Loucy (cell line): ENCODE results near the gene ITPRID2.
A peak's percentile ranks its signal among the peaks of the same experiment; 100 is the strongest.

Experiments
- H2AFZ ChIP-seq: fragments of 200-600 bp; sonication (generic); 2 replicates; pipeline ENCODE4 v1.6.0; 2016; ENCODE audit warnings: antibody characterized with exemption, mild to moderate bottlenecking, low read length, moderate library complexity
- H3F3A ChIP-seq: fragments of 200-600 bp; 2 replicates; pipeline ENCODE4 v1.6.0; 2016; ENCODE audit warnings: antibody characterized with exemption, low read depth, mild to moderate bottlenecking
- H3K27me3 ChIP-seq: fragments of 200-600 bp; sonication (generic); 2 replicates; pipeline ENCODE4 v1.6.1; 2014; ENCODE audit warnings: low read length, mild to moderate bottlenecking; ENCODE audit not compliant: insufficient read depth, poor library complexity, severe bottlenecking
- H3K36me3 ChIP-seq: fragments of 200-600 bp; sonication (generic); 2 replicates; pipeline ENCODE4 v1.6.1; 2016; ENCODE audit warnings: low read length; ENCODE audit not compliant: insufficient read depth
- H3K4me1 ChIP-seq: fragments of 200-600 bp; sonication (generic); 2 replicates; pipeline ENCODE4 v1.5.1; 2014; ENCODE audit warnings: low read length, mild to moderate bottlenecking; ENCODE audit not compliant: insufficient read depth, poor library complexity, severe bottlenecking
- H3K4me2 ChIP-seq: fragments of 200-600 bp; sonication (generic); 2 replicates; pipeline ENCODE4 v1.6.0; 2014; ENCODE audit warnings: antibody characterized with exemption, low read length, low read depth, mild to moderate bottlenecking; ENCODE audit not compliant: poor library complexity, severe bottlenecking
- H3K4me3 ChIP-seq: fragments of 200-600 bp; sonication (generic); 2 replicates; pipeline ENCODE4 v1.5.1; 2014; ENCODE audit warnings: low read length, mild to moderate bottlenecking, mixed read lengths; ENCODE audit not compliant: poor library complexity, severe bottlenecking
- H3K79me2 ChIP-seq: fragments of 200-600 bp; sonication (generic); 2 replicates; pipeline ENCODE4 v1.6.1; 2014; ENCODE audit warnings: low read length; ENCODE audit not compliant: insufficient read depth
- H3K9ac ChIP-seq: fragments of 200-600 bp; sonication (generic); 2 replicates; pipeline ENCODE4 v1.6.0; 2014; ENCODE audit warnings: mild to moderate bottlenecking, low read depth, low read length, moderate library complexity; ENCODE audit not compliant: poor library complexity, severe bottlenecking
- H3K9me2 ChIP-seq: fragments of 200-600 bp; sonication (generic); replicated peaks from 2 replicates; pipeline ENCODE4 v1.6.1; 2016; ENCODE audit warnings: low read depth, low read length, mixed read lengths
- H3K9me3 ChIP-seq: fragments of 200-600 bp; sonication (generic); 2 replicates; pipeline ENCODE4 v1.6.1; 2014; ENCODE audit warnings: mild to moderate bottlenecking, antibody characterized with exemption, low read length, low read depth; ENCODE audit not compliant: insufficient read depth
- H4K20me1 ChIP-seq: fragments of 200-600 bp; sonication (generic); 2 replicates; pipeline ENCODE4 v1.6.0; 2014; ENCODE audit warnings: antibody characterized with exemption, low read length, mild to moderate bottlenecking; ENCODE audit not compliant: insufficient read depth, poor library complexity, severe bottlenecking
- CTCF ChIP-seq: fragments of 200-600 bp; sonication (generic); conservative IDR thresholded peaks from 2 replicates; pipeline ENCODE4 v1.5.1; 2014; ENCODE audit warnings: mild to moderate bottlenecking, antibody characterized with exemption, low read length
- EZH2phosphoT487 ChIP-seq: fragments of 200-600 bp; IDR thresholded peaks from 2 replicates; pipeline ENCODE4 v1.6.1; 2018; ENCODE audit warnings: antibody characterized with exemption, mild to moderate bottlenecking, moderate library complexity, borderline replicate concordance

The ITPRID2 gene

GRCh38 chr2:181943411-181944124 is 52.0 kb downstream of the ITPRID2 start:
- H2AFZ ChIP-seq: no peak overlapping the region
- no peak overlapping the region for H3K4me3 ChIP-seq
- no peaks in the 10 kb centered on the region for H3K27me3 ChIP-seq
- H3K79me2 ChIP-seq: no peaks in the 10 kb centered on the region
- H3K9me3 ChIP-seq: no peaks in the 10 kb centered on the region
- H3K36me3 ChIP-seq: no peaks in the 10 kb centered on the region
- TF ChIP-seq CTCF (no peak), EZH2phosphoT487 (no peak)
- H3F3A ChIP-seq: no peaks in the 10 kb centered on the region
- H3K4me2 ChIP-seq: no peak overlapping the region
- no peaks in the 10 kb centered on the region for H3K4me1 ChIP-seq
- H3K9me2 ChIP-seq: no peaks in the 10 kb centered on the region
- H3K9ac ChIP-seq: no peak overlapping the region
- H4K20me1 ChIP-seq: no peaks in the 10 kb centered on the region

- no peaks in the 10 kb centered on the region for H3K9me3 ChIP-seq
- no peak for TF ChIP-seq CTCF
- TF ChIP-seq EZH2phosphoT487: no peak
- no peak overlapping the region for H3K4me3 ChIP-seq
- no peaks in the 10 kb centered on the region for H3K79me2 ChIP-seq
- H3K4me2 ChIP-seq: no peak overlapping the region
- no peaks in the 10 kb centered on the region for H3K9me2 ChIP-seq
- no peaks in the 10 kb centered on the region for H3K27me3 ChIP-seq
- no peak overlapping the region for H3K9ac ChIP-seq
- H4K20me1 ChIP-seq: no peaks in the 10 kb centered on the region
- no peaks in the 10 kb centered on the region for H3K4me1 ChIP-seq
- H3K36me3 ChIP-seq: no peaks in the 10 kb centered on the region
- H2AFZ ChIP-seq: peak overlapping the region; percentile 34; the same call in 1 of the 2 replicates
- H3F3A ChIP-seq: no peaks in the 10 kb centered on the region
These were observed 52.8 kb downstream of the ITPRID2 start for GRCh38 chr2:181944164-181944913.

- no peak overlapping the region for H3K9ac ChIP-seq
- H4K20me1 ChIP-seq: no peaks in the 10 kb centered on the region
- TF ChIP-seq CTCF (no peak), EZH2phosphoT487 (no peak)
- no peaks in the 10 kb centered on the region for H3F3A ChIP-seq
- no peaks in the 10 kb centered on the region for H3K79me2 ChIP-seq
- H3K9me3 ChIP-seq: no peaks in the 10 kb centered on the region
- no peaks in the 10 kb centered on the region for H3K4me1 ChIP-seq
- no peak overlapping the region for H3K4me3 ChIP-seq
- H3K4me2 ChIP-seq: no peak overlapping the region
- no peaks in the 10 kb centered on the region for H3K36me3 ChIP-seq
- H2AFZ ChIP-seq: no peak overlapping the region
- no peaks in the 10 kb centered on the region for H3K27me3 ChIP-seq
- H3K9me2 ChIP-seq: no peaks in the 10 kb centered on the region
These were observed 53.4 kb downstream of the ITPRID2 start for GRCh38 chr2:181944914-181945291.
